Gastroesophageal sphincter (tissue), 4 donors: ENCODE measurements around the gene CTH. TPM values are rescaled to one million over a fixed set of nuclear protein-coding genes. Genes with fewer than 3 reads are reported as not detected.

ENCODE experiments used
- ATAC-seq: fragments of 150-250 bp; one replicate; pipeline ENCODE4 v1.9.1; 2016; ENCODE audit warnings: mild to moderate bottlenecking, moderate library complexity
- H3K27ac ChIP-seq, 4 donors: fragments of 200-600 bp; sonication (generic) in 3 of 4; 1 replicate in 3 of 4; 2 replicates in 1 of 4; pipeline ENCODE4 v1.5.1; 2016 to 2019
- H3K27me3 ChIP-seq: fragments of 200-600 bp; sonication (generic); one replicate; pipeline ENCODE4 v1.5.1; 2019
- H3K36me3 ChIP-seq, 2 donors: fragments of 200-600 bp; sonication (generic); one replicate each; pipeline ENCODE4 v1.5.1; 2019; ENCODE audit warnings: control low read depth in 1 of 2
- H3K4me1 ChIP-seq, 3 donors: fragments of 200-600 bp; sonication (generic); 1 replicate in 2 of 3; 2 replicates in 1 of 3; pipeline ENCODE4 v1.5.1; 2016 to 2019; ENCODE audit warnings: control low read depth in 2 of 3
- H3K4me3 ChIP-seq, 2 donors: fragments of 200-600 bp; sonication (generic); one replicate each; pipeline ENCODE4 v1.5.1; 2019; ENCODE audit warnings: mild to moderate bottlenecking in 1 of 2, moderate library complexity in 1 of 2
- H3K9me3 ChIP-seq, 3 donors: fragments of 200-600 bp; sonication (generic); one replicate each; pipeline ENCODE4 v1.5.1; 2017 to 2019; ENCODE audit warnings: control low read depth in 2 of 3
- CTCF ChIP-seq, 4 experiments: fragments of 200-600 bp in 2 of 4; fragments of 450-650 bp in 2 of 4; sonication (generic) in 1 of 4; IDR thresholded peaks; one replicate each; pipeline ENCODE4 v1.5.1; 2017 to 2019; ENCODE audit warnings: antibody characterized with exemption in 4 of 4, mild to moderate bottlenecking in 2 of 4, moderate library complexity in 2 of 4
- EP300 ChIP-seq: sonication (generic); formaldehyde crosslinking; IDR thresholded peaks from one replicate; pipeline ENCODE4 v1.6.1; 2017; ENCODE audit warnings: antibody characterized with exemption, mild to moderate bottlenecking
- POLR2A ChIP-seq, 2 donors: fragments of 450-650 bp; IDR thresholded peaks; one replicate each; pipeline ENCODE4 v1.6.1; 2017; ENCODE audit warnings: antibody characterized with exemption in 2 of 2, mild to moderate bottlenecking in 2 of 2, moderate library complexity in 1 of 2
- POLR2AphosphoS5 ChIP-seq: sonication (generic); formaldehyde crosslinking; IDR thresholded peaks from one replicate; pipeline ENCODE4 v1.6.1; 2017; ENCODE audit warnings: antibody characterized with exemption
- WGBS, 2 donors: methylation state at CpG; one replicate each; pipeline ENCODE4 v1.1.5; 2018; ENCODE audit warnings: low coverage in 1 of 2; 5-methylcytosine and 5-hydroxymethylcytosine counted together
- total RNA-seq, 4 donors: library from RNA; depleted of rRNA; stranded (reverse); fragments of >200 nt; gene quantifications; one replicate each; pipeline ENCODE4 v1.1.0, GENCODE V29; 2016

The CTH gene
- total RNA-seq, 4 donors from 2014 or later = 1.0 to 4.4 (median 3.0) TPM

- no peaks in the 10 kb centered on the region for H3K27me3 ChIP-seq
- no peak overlapping the region for H3K27ac ChIP-seq
- no peaks in the 10 kb centered on the region for H3K9me3 ChIP-seq
- 67 to 82% methylated on average over 7 of the region's 7 CpGs for WGBS, 2 donors
- peaks cover 0 to 92% of the 10 kb centered on the region in 2 donors for H3K36me3 ChIP-seq
- TF ChIP-seq EP300 (no peak), POLR2A (IDR thresholded peaks at IDR 0.05) (no peak), CTCF (IDR thresholded peaks at IDR 0.05) (no peak), POLR2AphosphoS5 (no peak)
- H3K4me3 ChIP-seq = no peak overlapping the region
- no peak for ATAC-seq
- H3K4me1 ChIP-seq = no peaks in the 10 kb centered on the region
These were observed 15.4 kb downstream of the CTH start for GRCh38 chr1:70426154-70427131.

- WGBS, 2 donors = 64 to 80% methylated on average over 3 of the region's 3 CpGs
- Histone ChIP-seq H3K4me1 (no peaks in the 10 kb centered on the region), H3K27ac (no peak overlapping the region), H3K4me3 (no peak overlapping the region), H3K36me3 (peaks cover 0 to 92% of the 10 kb centered on the region in 2 donors), H3K27me3 (no peaks in the 10 kb centered on the region), H3K9me3 (no peaks in the 10 kb centered on the region)
- TF ChIP-seq EP300 = no peak
- no peak for TF ChIP-seq POLR2AphosphoS5
- TF ChIP-seq POLR2A (IDR thresholded peaks at IDR 0.05) = no peak
- TF ChIP-seq CTCF (IDR thresholded peaks at IDR 0.05) = no peak
- no peak for ATAC-seq
These were observed 16.9 kb downstream of the CTH start for GRCh38 chr1:70427976-70428375.

GRCh38 chr1:70429219-70429618 is 18.2 kb downstream of the CTH start:
- 60 to 86% methylated on average over 1 to 2 of the region's 2 CpGs for WGBS, 2 donors
- ATAC-seq = no peak
- no peaks in the 10 kb centered on the region for H3K4me1 ChIP-seq
- no peaks in the 10 kb centered on the region for H3K9me3 ChIP-seq
- peaks cover 0 to 92% of the 10 kb centered on the region in 2 donors for H3K36me3 ChIP-seq
- no peak overlapping the region for H3K27ac ChIP-seq
- H3K4me3 ChIP-seq = no peak overlapping the region
- TF ChIP-seq CTCF (IDR thresholded peaks at IDR 0.05) (no peak), EP300 (no peak), POLR2AphosphoS5 (no peak), POLR2A (IDR thresholded peaks at IDR 0.05) (no peak)
- no peaks in the 10 kb centered on the region for H3K27me3 ChIP-seq

- Histone ChIP-seq H3K4me3 (no peak overlapping the region), H3K9me3 (no peaks in the 10 kb centered on the region), H3K27me3 (no peaks in the 10 kb centered on the region), H3K27ac (no peak overlapping the region), H3K4me1 (no peaks in the 10 kb centered on the region), H3K36me3 (peaks cover 0 to 90% of the 10 kb centered on the region in 2 donors)
- no peak for TF ChIP-seq POLR2A (IDR thresholded peaks at IDR 0.05)
- no peak for TF ChIP-seq EP300
- no peak for TF ChIP-seq POLR2AphosphoS5
- TF ChIP-seq CTCF (IDR thresholded peaks at IDR 0.05) = no peak
- ATAC-seq = no peak
- WGBS, 2 donors = 82 to 100% methylated on average over 1 of the region's 1 CpG
These were observed 18.7 kb downstream of the CTH start for GRCh38 chr1:70429757-70430156.

- H3K36me3 ChIP-seq = peaks cover 0 to 88% of the 10 kb centered on the region in 2 donors
These were observed 20.2 kb downstream of the CTH start for GRCh38 chr1:70431317-70431716.

More at GRCh38 chr1:70431317-70431716, 20.2 kb downstream of the CTH start:
- no peak overlapping the region for H3K4me3 ChIP-seq
- no peaks in the 10 kb centered on the region for H3K9me3 ChIP-seq
- WGBS, 2 donors = 75 to 81% methylated on average over 2 of the region's 2 CpGs
- H3K27me3 ChIP-seq = no peaks in the 10 kb centered on the region
- TF ChIP-seq POLR2AphosphoS5 = no peak
- no peak for TF ChIP-seq POLR2A (IDR thresholded peaks at IDR 0.05)
- no peak for TF ChIP-seq CTCF (IDR thresholded peaks at IDR 0.05)
- TF ChIP-seq EP300 = no peak
- peaks cover 0 to 2% (median 0%) of the 10 kb centered on the region in 3 donors for H3K4me1 ChIP-seq
- no peak overlapping the region for H3K27ac ChIP-seq
- no peak for ATAC-seq
